KMS-11 (cell line): ENCODE data around the gene RAB26.

Source experiments
- H2AFZ ChIP-seq: fragments of 200-600 bp; sonication (generic); 2 replicates; pipeline ENCODE4 v1.6.1; 2016; ENCODE audit warnings: antibody characterized with exemption, mixed run types, low read depth
- H3K27ac ChIP-seq: fragments of 200-600 bp; sonication (generic); 2 replicates; pipeline ENCODE4 v1.6.1; 2016; ENCODE audit warnings: mild to moderate bottlenecking, mixed run types
- H3K27me3 ChIP-seq: fragments of 200-600 bp; sonication (generic); 2 replicates; pipeline ENCODE4 v1.6.1; 2017; ENCODE audit warnings: mild to moderate bottlenecking, low read depth, mixed run types, moderate library complexity; ENCODE audit not compliant: insufficient read depth
- H3K36me3 ChIP-seq: fragments of 200-600 bp; sonication (generic); 2 replicates; pipeline ENCODE4 v1.6.1; 2017; ENCODE audit warnings: mild to moderate bottlenecking, mixed run types; ENCODE audit not compliant: insufficient read depth
- H3K4me1 ChIP-seq: fragments of 200-600 bp; sonication (generic); 2 replicates; pipeline ENCODE4 v1.6.1; 2016; ENCODE audit warnings: mild to moderate bottlenecking, low read depth, mixed run types; ENCODE audit not compliant: poor library complexity, severe bottlenecking
- H3K4me2 ChIP-seq: fragments of 200-600 bp; sonication (generic); 2 replicates; pipeline ENCODE4 v1.7.0; 2016; ENCODE audit warnings: mild to moderate bottlenecking, mixed run types
- H3K4me3 ChIP-seq: fragments of 200-600 bp; sonication (generic); IDR thresholded peaks from 2 replicates; pipeline ENCODE4 v1.6.1; 2017; ENCODE audit warnings: low read depth, low read length, mixed read lengths; ENCODE audit not compliant: insufficient read depth
- H3K79me2 ChIP-seq: fragments of 200-600 bp; sonication (generic); 2 replicates; pipeline ENCODE4 v1.6.1; 2016; ENCODE audit warnings: low read depth, mixed run types; ENCODE audit not compliant: insufficient read depth
- H3K9ac ChIP-seq: fragments of 200-600 bp; sonication (generic); 2 replicates; pipeline ENCODE4 v1.6.1; 2016; ENCODE audit warnings: mild to moderate bottlenecking, mixed run types
- H4K20me1 ChIP-seq: fragments of 200-600 bp; sonication (generic); 2 replicates; pipeline ENCODE4 v1.6.1; 2016; ENCODE audit warnings: mild to moderate bottlenecking, mixed run types; ENCODE audit not compliant: insufficient read depth
- TF ChIP-seq, protein P1 (sequence below): fragments of 200-600 bp; sonication (generic); conservative IDR thresholded peaks from 2 replicates; pipeline ENCODE4 v1.6.1; 2017; ENCODE audit warnings: low read depth, mild to moderate bottlenecking, antibody characterized with exemption, low read length, moderate library complexity, mixed read lengths

Gene RAB26

DNA sequence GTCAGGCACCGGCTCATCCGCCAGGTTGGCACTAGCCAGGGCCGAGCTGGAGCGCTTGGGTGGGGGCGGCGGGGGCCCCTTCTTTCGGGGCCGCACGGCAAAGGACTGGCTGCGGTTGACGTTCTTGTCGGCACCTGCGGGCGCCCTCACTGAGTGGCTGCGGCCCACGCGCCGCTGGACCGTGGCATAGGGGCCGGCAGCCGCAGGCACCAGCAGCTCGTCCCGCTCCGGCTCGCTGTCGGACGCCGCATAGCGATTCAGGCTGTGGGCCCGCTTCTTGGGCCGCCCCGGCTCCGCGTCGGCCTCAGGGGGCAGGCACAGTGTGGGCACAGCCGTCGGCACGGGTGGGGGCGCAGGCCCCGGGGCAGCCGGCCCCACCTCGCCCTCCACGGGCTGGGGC lies 32.0 kb downstream of the RAB26 start:
- Histone ChIP-seq H3K27ac (no peak overlapping the region), H3K27me3 (peaks cover 8% of the 10 kb centered on the region), H3K36me3 (peaks cover 6% of the 10 kb centered on the region; the same call in 1 of the 2 replicates), H3K79me2 (no peaks in the 10 kb centered on the region), H3K4me2 (no peak overlapping the region), H3K4me1 (no peaks in the 10 kb centered on the region), H2AFZ (no peak overlapping the region), H4K20me1 (no peaks in the 10 kb centered on the region), H3K4me3 (no peak overlapping the region), H3K9ac (no peak overlapping the region)
- TF ChIP-seq, protein P1, sequence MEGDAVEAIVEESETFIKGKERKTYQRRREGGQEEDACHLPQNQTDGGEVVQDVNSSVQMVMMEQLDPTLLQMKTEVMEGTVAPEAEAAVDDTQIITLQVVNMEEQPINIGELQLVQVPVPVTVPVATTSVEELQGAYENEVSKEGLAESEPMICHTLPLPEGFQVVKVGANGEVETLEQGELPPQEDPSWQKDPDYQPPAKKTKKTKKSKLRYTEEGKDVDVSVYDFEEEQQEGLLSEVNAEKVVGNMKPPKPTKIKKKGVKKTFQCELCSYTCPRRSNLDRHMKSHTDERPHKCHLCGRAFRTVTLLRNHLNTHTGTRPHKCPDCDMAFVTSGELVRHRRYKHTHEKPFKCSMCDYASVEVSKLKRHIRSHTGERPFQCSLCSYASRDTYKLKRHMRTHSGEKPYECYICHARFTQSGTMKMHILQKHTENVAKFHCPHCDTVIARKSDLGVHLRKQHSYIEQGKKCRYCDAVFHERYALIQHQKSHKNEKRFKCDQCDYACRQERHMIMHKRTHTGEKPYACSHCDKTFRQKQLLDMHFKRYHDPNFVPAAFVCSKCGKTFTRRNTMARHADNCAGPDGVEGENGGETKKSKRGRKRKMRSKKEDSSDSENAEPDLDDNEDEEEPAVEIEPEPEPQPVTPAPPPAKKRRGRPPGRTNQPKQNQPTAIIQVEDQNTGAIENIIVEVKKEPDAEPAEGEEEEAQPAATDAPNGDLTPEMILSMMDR = no peak

DNA sequence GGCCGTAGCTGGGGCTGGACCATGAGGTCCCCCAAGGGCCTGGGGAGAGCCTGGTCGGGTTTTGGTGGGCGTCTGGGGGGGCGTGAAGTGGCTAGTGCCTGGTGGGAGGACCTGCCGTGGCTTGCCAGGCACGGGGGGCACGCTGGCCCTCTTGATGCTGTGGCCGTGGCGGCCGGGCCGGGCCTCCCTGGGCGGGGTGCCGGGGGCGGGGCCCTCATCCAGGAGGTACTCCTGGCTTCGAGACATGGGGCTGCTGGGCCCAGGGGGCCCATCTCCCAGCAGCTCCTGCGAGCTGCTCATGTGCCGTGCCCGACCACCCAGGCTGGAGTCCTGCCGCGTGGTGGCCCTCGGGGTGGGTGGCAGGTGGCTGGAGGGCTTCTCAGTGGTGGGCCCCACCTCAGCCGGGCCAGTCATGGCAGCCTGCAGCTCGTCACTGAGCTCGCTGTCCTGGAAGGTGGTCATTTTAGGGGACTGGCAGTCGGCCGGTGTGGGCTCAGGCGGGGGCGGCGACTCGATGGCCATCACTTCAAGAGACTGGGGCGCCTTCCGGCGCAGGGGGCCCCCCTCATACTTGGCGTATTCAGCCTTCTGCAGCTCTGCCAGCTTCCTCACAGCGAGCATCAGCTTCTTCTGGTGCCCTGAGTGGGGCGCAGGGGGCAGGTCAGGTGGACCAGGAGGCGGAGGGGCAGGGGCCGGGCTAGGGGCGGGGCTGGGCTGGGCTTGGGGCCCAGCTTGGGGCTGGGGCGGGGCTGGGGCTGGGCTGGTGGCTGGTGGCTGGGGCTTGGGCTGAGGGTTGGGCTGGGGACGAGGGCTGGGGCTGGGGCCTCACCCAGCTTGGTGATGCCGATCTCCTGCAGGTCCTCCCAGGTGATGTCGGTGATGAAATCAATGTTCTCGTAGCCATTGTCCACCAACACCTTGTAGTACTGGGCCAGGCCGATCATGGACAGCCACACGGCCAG lies 32.8 kb downstream of the RAB26 start:
- no peaks in the 10 kb centered on the region; the same call in 1 of the 2 replicates for H3K36me3 ChIP-seq
- H3K4me1 ChIP-seq = no peaks in the 10 kb centered on the region
- no peak overlapping the region for H3K4me2 ChIP-seq
- H3K9ac ChIP-seq = no peak overlapping the region
- no peak overlapping the region for H2AFZ ChIP-seq
- TF ChIP-seq, protein P1 = no peak
- H3K4me3 ChIP-seq = no peak overlapping the region
- H3K27ac ChIP-seq = no peak overlapping the region
- H4K20me1 ChIP-seq = no peaks in the 10 kb centered on the region
- H3K79me2 ChIP-seq = no peaks in the 10 kb centered on the region
- H3K27me3 ChIP-seq = peaks cover 14% of the 10 kb centered on the region

- Histone ChIP-seq H3K4me2 (no peak overlapping the region), H3K27me3 (peaks cover 21% of the 10 kb centered on the region), H3K4me1 (no peaks in the 10 kb centered on the region), H3K9ac (no peak overlapping the region), H3K36me3 (no peaks in the 10 kb centered on the region), H4K20me1 (no peaks in the 10 kb centered on the region), H3K27ac (no peak overlapping the region), H3K4me3 (no peak overlapping the region), H2AFZ (no peak overlapping the region), H3K79me2 (no peaks in the 10 kb centered on the region)
- TF ChIP-seq, protein P1 = no peak
Measured at GRCh38 chr16:2181952-2182351, 33.5 kb downstream of the RAB26 start.

- H3K27me3 ChIP-seq = peaks cover 21% of the 10 kb centered on the region
- no peak overlapping the region for H3K4me2 ChIP-seq
- no peaks in the 10 kb centered on the region for H3K4me1 ChIP-seq
- no peaks in the 10 kb centered on the region for H4K20me1 ChIP-seq
- no peaks in the 10 kb centered on the region for H3K36me3 ChIP-seq
- no peak overlapping the region for H3K4me3 ChIP-seq
- no peaks in the 10 kb centered on the region for H3K79me2 ChIP-seq
- H2AFZ ChIP-seq = no peak overlapping the region
- TF ChIP-seq, protein P1 = no peak
- H3K9ac ChIP-seq = no peak overlapping the region
- no peak overlapping the region for H3K27ac ChIP-seq
Measured at GRCh38 chr16:2183671-2184070, 35.2 kb downstream of the RAB26 start.
